Measurements from ENCODE around the gene RAP1A.

Gene RAP1A

GRCh38 chr1:111699268-111699667 lies 79.7 kb downstream of the RAP1A start:
- peaks cover 48% of the 10 kb centered on the region for H3K36me3 Mint-ChIP-seq (ENCODE audit: low read depth)
- H3K4me3 Mint-ChIP-seq, result no peak overlapping the region
- peaks cover 3% of the 10 kb centered on the region for H3K27me3 Mint-ChIP-seq (ENCODE audit: low read depth, poor library complexity)
- TF ChIP-seq CTCF (IDR thresholded peaks at IDR 0.05), result no peak
- H3K27ac Mint-ChIP-seq, result no peak overlapping the region
- DNase-seq, result no peak
- no peaks in the 10 kb centered on the region for H3K9me3 Mint-ChIP-seq
- H3K4me1 Mint-ChIP-seq, result no peaks in the 10 kb centered on the region

- Mint-ChIP-seq H3K4me3 (no peak overlapping the region), H3K27ac (no peak overlapping the region), H3K4me1 (no peaks in the 10 kb centered on the region), H3K27me3 (ENCODE audit: low read depth, poor library complexity) (peaks cover 3% of the 10 kb centered on the region), H3K9me3 (no peaks in the 10 kb centered on the region), H3K36me3 (ENCODE audit: low read depth) (peaks cover 41% of the 10 kb centered on the region)
- no peak for TF ChIP-seq CTCF (IDR thresholded peaks at IDR 0.05)
- no peak for DNase-seq
Measured at GRCh38 chr1:111702504-111703050, 83.0 kb downstream of the RAP1A start.

GRCh38 chr1:111704240-111704639 lies 84.7 kb downstream of the RAP1A start:
- H3K27ac Mint-ChIP-seq, result no peak overlapping the region
- H3K4me3 Mint-ChIP-seq, result no peak overlapping the region
- H3K4me1 Mint-ChIP-seq, result no peaks in the 10 kb centered on the region

GRCh38 chr1:111704776-111705175 lies 85.2 kb downstream of the RAP1A start:
- Mint-ChIP-seq H3K4me3 (no peak overlapping the region), H3K4me1 (no peaks in the 10 kb centered on the region), H3K36me3 (ENCODE audit: low read depth) (peaks cover 30% of the 10 kb centered on the region), H3K27me3 (ENCODE audit: low read depth, poor library complexity) (peaks cover 3% of the 10 kb centered on the region), H3K9me3 (no peaks in the 10 kb centered on the region), H3K27ac (no peak overlapping the region)
- DNase-seq, result no peak
- no peak for TF ChIP-seq CTCF (IDR thresholded peaks at IDR 0.05)

More at GRCh38 chr1:111704240-111704639, 84.7 kb downstream of the RAP1A start:
- peaks cover 35% of the 10 kb centered on the region for H3K36me3 Mint-ChIP-seq (ENCODE audit: low read depth)
- H3K27me3 Mint-ChIP-seq (ENCODE audit: low read depth, poor library complexity), result peaks cover 3% of the 10 kb centered on the region
- DNase-seq, result no peak
- no peak for TF ChIP-seq CTCF (IDR thresholded peaks at IDR 0.05)
- no peaks in the 10 kb centered on the region for H3K9me3 Mint-ChIP-seq

- no peak overlapping the region for H3K4me3 Mint-ChIP-seq
- H3K27ac Mint-ChIP-seq, result peak overlapping the region; percentile 37
- TF ChIP-seq CTCF (IDR thresholded peaks at IDR 0.05), result no peak
- no peak for DNase-seq
- no peaks in the 10 kb centered on the region for H3K4me1 Mint-ChIP-seq
- no peaks in the 10 kb centered on the region for H3K9me3 Mint-ChIP-seq
- H3K27me3 Mint-ChIP-seq (ENCODE audit: low read depth, poor library complexity), result peaks cover 3% of the 10 kb centered on the region
- peaks cover 19% of the 10 kb centered on the region for H3K36me3 Mint-ChIP-seq (ENCODE audit: low read depth)
Measured at GRCh38 chr1:111705841-111706240, 86.3 kb downstream of the RAP1A start.

GRCh38 chr1:111706921-111707320 lies 87.3 kb downstream of the RAP1A start:
- Mint-ChIP-seq H3K4me1 (no peaks in the 10 kb centered on the region), H3K36me3 (ENCODE audit: low read depth) (peaks cover 12% of the 10 kb centered on the region), H3K27ac (no peak overlapping the region), H3K4me3 (no peak overlapping the region), H3K9me3 (no peaks in the 10 kb centered on the region), H3K27me3 (ENCODE audit: low read depth, poor library complexity) (peaks cover 1% of the 10 kb centered on the region)
- no peak for DNase-seq
- TF ChIP-seq CTCF (IDR thresholded peaks at IDR 0.05), result no peak
